Ishikawa (cell line): ENCODE data around the gene ZNF302.

Experiments used
- CEBPB ChIP-seq: IDR thresholded peaks from 2 replicates; pipeline ENCODE4 v1.6.1; 2012
- CREB1 ChIP-seq: IDR thresholded peaks from 2 replicates; pipeline ENCODE4 v1.6.1; 2012; ENCODE audit warnings: low read depth
- EP300 ChIP-seq: IDR thresholded peaks from 2 replicates; pipeline ENCODE4 v1.6.1; 2012; ENCODE audit warnings: borderline replicate concordance
- RAD21 ChIP-seq: IDR thresholded peaks from 2 replicates; pipeline ENCODE4 v1.6.1; 2012; ENCODE audit warnings: low read depth
- TAF1 ChIP-seq: IDR thresholded peaks from 2 replicates; pipeline ENCODE4 v1.6.1; 2012; ENCODE audit warnings: low read depth, mild to moderate bottlenecking
- TCF12 ChIP-seq: IDR thresholded peaks from 2 replicates; pipeline ENCODE4 v1.6.1; 2012; ENCODE audit warnings: low read depth
- TEAD4 ChIP-seq: IDR thresholded peaks from 2 replicates; pipeline ENCODE4 v1.6.1; 2012
- YY1 ChIP-seq: IDR thresholded peaks from 2 replicates; pipeline ENCODE4 v1.6.1; 2012; ENCODE audit warnings: low read depth
- TF ChIP-seq, protein P1 (sequence below): IDR thresholded peaks from 2 replicates; pipeline ENCODE4 v1.6.1; 2012; ENCODE audit warnings: low read depth, mild to moderate bottlenecking
- TF ChIP-seq, protein P2 (sequence below): IDR thresholded peaks from 2 replicates; pipeline ENCODE4 v1.6.1; 2012

DNA sequence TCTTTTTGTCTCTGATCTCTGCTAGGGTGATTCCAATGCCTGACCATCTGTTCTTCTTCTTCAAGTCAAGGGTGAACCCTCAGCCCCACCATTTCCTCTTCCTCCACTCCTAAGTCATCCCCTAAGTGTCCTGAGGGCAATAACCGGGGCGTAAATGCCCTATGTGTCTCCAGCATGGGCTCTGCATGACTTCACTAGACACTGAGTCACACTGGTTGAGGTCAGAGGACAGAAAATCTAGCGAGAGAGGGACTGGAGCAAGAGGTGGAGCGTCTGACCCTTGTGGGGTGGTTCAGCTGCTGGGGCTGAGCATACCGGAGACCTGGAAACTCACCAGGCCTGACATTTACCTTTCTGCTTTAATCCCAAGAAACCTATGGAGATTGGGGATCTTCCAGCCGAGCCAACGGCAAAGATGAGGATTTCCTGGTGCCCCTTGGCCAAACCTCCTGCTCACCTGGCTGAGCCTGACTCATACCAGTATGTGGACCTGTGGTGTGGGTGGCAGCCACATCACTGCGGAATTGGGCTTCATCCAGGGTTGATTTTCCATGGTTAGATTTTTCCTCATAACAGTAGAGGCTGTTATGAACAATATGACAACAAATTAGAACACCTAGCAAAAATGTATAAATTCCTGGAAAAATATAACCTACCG, 27.5 kb upstream of the ZNF302 start:
- TF ChIP-seq CREB1 (no peak), YY1 (no peak), EP300 (no peak), CEBPB (no peak), TAF1 (no peak), RAD21 (no peak), TEAD4 (no peak), TCF12 (no peak)
- TF ChIP-seq, protein P1, sequence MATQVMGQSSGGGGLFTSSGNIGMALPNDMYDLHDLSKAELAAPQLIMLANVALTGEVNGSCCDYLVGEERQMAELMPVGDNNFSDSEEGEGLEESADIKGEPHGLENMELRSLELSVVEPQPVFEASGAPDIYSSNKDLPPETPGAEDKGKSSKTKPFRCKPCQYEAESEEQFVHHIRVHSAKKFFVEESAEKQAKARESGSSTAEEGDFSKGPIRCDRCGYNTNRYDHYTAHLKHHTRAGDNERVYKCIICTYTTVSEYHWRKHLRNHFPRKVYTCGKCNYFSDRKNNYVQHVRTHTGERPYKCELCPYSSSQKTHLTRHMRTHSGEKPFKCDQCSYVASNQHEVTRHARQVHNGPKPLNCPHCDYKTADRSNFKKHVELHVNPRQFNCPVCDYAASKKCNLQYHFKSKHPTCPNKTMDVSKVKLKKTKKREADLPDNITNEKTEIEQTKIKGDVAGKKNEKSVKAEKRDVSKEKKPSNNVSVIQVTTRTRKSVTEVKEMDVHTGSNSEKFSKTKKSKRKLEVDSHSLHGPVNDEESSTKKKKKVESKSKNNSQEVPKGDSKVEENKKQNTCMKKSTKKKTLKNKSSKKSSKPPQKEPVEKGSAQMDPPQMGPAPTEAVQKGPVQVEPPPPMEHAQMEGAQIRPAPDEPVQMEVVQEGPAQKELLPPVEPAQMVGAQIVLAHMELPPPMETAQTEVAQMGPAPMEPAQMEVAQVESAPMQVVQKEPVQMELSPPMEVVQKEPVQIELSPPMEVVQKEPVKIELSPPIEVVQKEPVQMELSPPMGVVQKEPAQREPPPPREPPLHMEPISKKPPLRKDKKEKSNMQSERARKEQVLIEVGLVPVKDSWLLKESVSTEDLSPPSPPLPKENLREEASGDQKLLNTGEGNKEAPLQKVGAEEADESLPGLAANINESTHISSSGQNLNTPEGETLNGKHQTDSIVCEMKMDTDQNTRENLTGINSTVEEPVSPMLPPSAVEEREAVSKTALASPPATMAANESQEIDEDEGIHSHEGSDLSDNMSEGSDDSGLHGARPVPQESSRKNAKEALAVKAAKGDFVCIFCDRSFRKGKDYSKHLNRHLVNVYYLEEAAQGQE = no peak
- TF ChIP-seq, protein P2, sequence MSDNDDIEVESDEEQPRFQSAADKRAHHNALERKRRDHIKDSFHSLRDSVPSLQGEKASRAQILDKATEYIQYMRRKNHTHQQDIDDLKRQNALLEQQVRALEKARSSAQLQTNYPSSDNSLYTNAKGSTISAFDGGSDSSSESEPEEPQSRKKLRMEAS = no peak
